ENCODE results near the gene VAV3.
A peak's percentile ranks its signal among the peaks of the same experiment; 100 is the strongest.
"Not testable (repeated sequence)": the region's sequence is repeated elsewhere in the genome, so short reads cannot be mapped to it uniquely, and the experiment has no call there.

VAV3 gene

GRCh38 chr1:107673006-107673405 is 292.0 kb downstream of the VAV3 start:
- DNase-seq, result no peak

- DNase-seq, result no peak
These were observed 294.5 kb downstream of the VAV3 start for GRCh38 chr1:107670397-107671040.

DNA sequence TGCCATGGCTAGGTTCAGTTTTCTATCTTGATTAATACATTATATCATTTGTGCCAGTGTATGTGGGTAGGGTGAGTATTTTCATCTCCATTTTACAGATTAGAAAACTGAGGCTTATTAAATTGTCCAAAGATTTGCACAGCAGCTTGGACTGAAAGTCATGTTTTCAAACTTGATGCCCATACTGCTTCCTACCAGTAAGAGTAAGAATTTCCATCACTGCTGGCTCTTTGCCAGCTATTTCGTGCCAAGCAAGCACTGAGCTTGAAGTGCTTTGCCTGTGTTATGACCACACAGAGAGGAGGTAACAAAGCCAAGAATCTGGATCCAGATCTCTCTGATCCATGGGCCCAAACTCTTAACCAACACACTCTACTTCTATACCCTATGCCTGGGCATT is 295.0 kb downstream of the VAV3 start:
- DNase-seq, result peak; percentile 18

GRCh38 chr1:107668762-107669161 is 296.2 kb downstream of the VAV3 start:
- DNase-seq, result no peak

DNA sequence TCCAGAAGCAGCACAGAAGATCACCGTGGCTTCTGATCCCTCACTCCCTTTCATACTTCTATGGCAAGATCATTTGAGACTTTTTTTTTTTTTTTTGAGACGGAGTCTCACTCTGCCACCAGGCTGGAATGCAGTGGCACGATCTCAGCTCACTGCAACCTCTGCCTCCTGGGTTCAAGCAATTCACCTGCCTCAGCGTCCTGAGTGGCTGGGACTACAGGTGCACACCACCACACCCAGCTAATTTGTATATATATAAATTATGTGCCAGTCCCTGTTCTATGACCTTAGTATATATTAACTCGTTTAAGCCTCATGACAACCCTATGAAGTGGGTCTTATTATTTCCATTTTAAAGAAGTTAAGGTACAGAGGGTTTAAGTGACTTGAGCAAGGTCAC is 298.5 kb downstream of the VAV3 start:
- DNase-seq, result no peak

DNA sequence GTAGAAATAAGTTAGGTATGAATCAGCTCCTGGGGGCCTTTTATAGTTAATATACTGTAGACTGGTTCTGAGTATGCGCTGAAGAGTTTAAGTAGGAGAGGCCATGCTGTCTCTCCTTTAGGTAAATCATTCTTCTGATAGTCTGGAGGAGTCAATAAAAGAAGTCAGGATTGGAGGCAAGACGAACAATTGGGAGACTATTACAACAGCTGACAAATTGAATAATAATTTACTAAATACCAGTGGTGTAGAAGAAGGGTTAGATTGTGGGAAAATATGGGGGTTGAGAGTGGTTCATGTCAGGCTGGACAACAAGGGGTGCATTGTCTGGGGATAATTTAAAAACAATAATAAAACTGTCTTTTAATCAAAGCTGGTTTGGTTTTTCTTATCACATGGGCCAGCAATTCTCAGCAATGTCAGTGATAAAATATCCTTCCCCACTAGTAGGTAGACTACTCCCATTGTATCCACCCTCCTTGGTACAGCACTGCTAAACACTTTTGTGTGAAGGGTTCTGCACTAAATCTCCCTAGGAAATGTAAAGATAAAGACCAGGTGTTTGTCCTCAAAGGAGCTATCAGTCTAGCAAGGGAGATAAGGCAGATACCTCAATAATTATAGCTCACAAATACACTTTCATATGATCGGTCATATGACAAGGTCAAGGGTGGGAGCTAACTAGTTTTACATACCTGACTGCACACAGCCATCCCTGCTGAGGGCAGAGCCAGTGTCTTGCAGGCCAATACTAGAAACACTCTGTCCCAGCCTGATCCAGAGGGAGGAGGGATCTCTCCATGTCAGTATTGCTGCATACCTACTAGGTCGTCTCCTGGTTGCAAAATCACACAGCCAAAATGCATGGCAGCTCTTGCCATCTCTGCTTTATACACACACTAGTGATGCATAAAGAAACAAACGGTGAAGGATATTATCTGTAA is 299.7 kb downstream of the VAV3 start:
- DNase-seq, result no peak

- DNase-seq, result no peak
These were observed 302.0 kb downstream of the VAV3 start for GRCh38 chr1:107662971-107663370.

GRCh38 chr1:107661158-107661557 is 303.8 kb downstream of the VAV3 start:
- DNase-seq, result no peak

DNA sequence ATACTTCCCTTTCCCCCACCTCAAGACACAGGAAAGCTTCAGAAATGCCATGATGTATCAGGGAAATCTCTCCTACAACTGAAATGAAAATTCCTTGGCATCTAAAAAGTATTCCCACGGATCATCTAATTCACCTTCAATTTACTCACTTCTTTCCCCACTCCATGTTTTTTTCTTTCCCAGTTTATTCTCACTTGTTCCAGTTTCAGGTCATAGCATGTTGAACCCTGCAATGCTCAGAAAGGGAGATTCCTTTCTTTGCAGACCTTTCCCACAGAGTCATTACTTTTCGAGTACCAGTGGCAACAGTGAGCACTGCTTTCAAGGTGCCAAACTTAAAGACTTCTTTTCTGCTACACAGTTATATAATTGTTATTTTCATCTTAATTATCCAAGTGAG is 305.0 kb downstream of the VAV3 start:
- DNase-seq, result no peak

GRCh38 chr1:107657356-107657755 is 307.6 kb downstream of the VAV3 start:
- no peak for DNase-seq

DNA sequence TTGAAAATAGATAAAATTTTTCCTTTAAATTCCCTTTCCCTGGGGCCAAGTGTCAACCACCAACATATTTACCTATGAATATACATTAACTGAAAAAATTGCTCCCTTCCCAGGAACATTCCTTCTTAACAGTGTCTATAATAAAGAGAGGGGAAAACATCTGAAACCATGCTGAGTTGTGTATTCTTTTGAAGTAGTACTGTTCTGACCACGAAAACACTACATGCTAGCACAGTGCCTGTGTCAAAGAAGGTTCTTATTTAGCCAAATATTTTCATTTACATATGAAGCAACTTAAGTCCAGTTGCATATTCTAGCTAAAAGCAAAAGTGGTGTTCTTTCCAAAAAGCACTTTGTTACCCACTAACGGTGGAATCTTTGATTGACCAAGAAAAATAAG is 311.2 kb downstream of the VAV3 start:
- no peak for DNase-seq

GRCh38 chr1:107653005-107653404 is 312.0 kb downstream of the VAV3 start:
- DNase-seq, result no peak

GRCh38 chr1:107650825-107651224 is 314.2 kb downstream of the VAV3 start:
- not testable (repeated sequence) for DNase-seq

DNA sequence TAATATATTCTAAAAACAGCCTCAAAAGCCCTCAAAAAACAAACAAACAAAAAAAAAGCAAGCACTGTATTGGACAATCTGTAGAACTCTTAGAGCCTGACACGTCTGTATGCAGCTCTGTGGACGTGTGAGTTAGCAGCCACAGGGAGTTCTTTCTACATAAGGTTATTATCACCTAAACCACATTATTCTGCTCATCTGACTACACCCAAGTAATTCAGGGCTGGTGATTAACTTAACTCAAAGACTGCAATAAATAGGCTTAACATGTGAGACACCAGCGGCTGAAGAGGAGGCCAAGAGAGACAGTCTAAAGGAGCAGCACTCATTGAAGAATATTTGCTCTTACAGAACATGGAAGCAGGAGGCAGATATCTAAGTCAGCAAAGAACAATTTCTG is 316.0 kb downstream of the VAV3 start:
- DNase-seq, result no peak

DNA sequence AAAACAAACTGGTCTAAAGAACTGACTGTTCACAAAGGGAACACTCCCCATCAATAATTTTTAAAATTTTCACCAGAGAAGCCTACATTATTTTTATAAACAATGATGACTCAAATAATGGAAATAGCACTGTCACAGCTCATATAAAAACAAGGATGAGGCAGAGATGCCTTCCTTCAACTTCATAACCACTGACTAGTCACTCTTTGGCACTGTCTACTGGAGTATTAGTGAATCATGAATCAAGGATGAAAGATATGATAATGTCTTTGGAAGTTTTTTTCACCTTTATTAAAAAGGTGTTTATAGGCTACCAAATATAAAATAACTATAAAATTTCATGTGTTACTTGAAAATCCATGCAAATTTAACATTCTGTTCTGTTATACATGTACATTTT is 316.9 kb downstream of the VAV3 start:
- DNase-seq, result no peak

DNA sequence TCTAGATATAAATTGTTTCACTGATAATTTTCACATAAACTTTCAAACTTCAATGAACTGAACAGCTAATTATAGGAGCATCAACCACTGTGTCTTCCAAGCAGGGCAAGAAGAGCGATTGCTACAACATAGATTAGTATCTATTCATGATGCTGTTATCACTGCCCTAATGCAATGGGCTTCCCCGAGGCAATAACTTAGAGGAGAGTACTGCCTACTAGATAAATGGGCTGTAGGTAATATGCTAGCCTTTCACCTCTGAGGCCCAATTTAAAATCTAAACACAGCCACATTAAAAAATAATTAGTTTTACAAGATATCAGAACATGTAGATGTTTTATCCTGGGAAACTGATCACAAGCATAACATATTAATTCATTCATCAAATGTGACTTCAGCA is 318.0 kb downstream of the VAV3 start:
- DNase-seq, result no peak

GRCh38 chr1:107643766-107644165 is 321.2 kb downstream of the VAV3 start:
- no peak for DNase-seq

- DNase-seq, result no peak
These were observed 324.8 kb downstream of the VAV3 start for GRCh38 chr1:107640207-107640606.

DNA sequence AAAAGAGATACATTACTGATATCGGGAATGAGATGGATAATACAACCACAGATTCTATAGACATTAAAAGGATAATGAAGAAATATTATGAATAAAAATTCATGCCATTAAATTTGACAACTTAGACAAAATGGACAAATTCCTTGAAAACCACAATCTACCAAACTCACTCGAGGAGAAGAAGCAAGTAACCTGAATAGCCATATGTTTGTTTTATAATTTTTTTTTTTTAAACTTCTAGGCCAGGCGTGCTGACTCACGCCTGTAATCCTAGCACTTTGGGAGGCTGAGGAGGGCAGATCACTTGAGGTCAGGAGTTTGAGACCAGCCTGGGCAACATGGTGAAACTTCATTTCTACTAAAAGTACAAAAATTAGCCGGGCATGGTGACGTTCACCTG is 327.9 kb downstream of the VAV3 start:
- no peak for DNase-seq

DNA sequence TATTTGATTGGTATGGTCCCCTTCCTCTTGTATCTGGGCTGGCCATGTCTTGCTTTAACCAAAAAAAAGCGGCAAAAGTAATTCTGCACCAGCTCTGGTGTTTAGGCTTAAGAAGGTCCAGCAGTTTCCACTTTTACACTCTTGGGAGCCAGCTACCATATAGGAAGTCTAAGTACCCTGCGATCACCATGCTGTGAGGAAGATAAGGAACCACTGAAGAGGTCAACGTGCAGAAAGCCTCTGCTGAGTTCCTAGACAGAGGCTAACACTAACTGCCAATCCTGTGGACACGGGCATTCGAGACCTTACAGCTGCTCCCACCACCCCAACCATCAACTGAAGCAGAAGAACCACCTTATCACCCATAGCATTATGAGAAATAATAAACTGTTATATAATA is 331.4 kb downstream of the VAV3 start:
- DNase-seq, result no peak

DNA sequence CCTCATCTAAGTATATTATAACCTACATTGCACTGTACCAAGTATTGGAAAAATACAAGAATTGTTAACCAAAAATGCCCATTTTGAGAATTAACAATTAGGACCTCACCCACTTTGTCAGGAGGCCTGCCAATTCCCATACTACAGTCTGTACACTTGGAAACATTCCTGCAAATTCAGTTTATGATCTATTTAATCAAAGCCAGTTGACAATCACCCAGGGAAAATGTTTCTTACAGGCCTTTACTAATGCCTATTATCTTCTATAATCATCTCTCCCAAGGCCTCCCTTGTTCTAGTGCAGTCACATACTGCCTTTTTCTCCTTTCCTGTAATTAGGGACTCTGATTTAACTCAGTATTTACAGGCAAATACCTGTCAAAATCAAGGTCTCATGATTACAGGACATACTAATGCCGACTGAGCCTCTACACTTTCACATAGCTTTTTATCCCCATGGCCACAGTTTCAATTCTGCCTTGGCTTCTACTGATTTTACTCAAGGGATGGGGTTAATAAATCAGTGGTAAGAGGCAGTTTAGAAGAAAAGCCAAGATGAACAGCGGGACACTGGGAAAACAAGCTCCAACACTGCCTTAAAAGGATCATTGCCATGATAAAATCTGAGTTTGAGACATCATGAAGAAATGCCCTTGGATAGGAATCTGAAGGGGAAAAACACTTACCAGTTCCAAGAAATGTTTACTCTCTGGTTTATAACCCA is 338.7 kb downstream of the VAV3 start:
- DNase-seq, result no peak

DNA sequence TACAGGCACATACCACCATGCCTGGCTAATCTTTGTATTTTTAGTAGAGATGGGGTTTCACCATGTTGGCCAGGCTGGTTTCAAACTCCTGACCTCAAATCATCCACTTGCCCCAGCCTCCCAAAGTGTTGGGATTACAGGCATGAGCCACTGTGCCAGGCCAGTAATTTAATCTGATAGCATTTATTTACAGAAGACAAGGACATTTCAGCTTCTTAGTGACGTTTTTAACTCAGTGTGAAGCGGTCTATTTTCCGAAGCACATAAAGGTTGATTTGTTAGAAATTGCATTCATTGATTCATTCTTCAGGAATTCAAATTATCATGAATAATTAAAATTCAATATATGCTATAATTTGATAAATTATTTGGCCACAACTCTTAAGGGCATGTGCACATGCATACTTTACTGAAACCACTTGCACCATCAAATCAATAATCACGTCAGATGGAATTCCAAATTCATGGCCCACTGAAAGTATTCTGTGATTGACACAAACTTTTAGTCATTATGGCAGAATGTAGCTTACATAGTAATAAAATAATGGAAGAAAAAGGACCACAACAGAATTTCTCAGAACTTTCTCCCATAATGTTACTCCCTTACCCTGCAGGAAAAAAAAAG is 339.5 kb downstream of the VAV3 start:
- no peak for DNase-seq

GRCh38 chr1:107623431-107623830 is 341.5 kb downstream of the VAV3 start:
- no peak for DNase-seq
